Panc1 (cell line): ENCODE measurements around the gene TMEM244.

Source experiments
- CTCF ChIP-seq: fragments of 450-650 bp; IDR thresholded peaks from 2 replicates; pipeline ENCODE4 v1.5.1; 2017; ENCODE audit warnings: mild to moderate bottlenecking
- POLR2AphosphoS5 ChIP-seq: IDR thresholded peaks from 2 replicates; pipeline ENCODE4 v1.6.1; 2012; ENCODE audit warnings: mild to moderate bottlenecking, low read depth, low read length, moderate library complexity

GRCh38 chr6:129790785-129791184, 70.3 kb downstream of the TMEM244 start:
- no peak for TF ChIP-seq POLR2AphosphoS5
- TF ChIP-seq CTCF, result no peak
